ENCODE measurements around the gene TOP2A.

Gene TOP2A

DNA sequence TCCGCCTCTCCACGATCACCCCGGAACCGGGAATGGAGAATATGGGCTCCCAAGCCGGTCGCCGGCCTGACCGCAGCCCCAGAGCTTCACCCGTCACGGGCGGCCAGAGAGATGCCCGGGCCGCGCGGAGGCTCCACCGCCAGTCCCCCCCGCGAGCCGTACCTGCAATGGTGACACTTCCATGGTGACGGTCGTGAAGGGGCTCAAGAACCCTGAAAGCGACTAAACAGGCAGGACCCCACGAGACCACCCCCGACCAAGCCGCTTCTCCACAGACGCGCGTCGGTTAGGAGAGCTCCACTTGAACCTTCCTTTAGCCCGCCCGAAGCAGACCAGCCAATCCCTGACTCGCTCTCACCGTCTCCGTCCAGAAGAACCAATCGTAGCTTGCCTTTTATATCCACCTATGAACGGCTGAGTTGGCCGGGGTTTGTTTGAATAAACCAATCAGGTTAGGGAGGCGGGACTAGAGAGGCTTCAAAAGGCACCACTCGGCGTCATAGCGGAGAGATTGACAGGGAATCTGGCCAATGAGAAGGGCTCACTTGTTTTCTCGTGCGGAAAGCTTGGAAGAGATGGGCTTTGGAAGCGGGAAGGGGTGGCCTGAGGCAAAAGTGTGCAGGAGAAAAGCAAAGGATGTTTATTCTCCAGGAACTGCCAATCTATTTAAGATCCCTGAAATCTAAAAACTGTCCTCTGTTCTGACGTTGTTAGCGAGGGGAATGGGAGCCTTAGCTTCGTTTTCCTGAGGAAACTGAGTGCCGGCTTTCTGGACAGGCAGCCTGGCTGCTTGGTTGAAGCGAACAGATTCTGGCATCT lies at the start of gene TOP2A:
TOP2A (minus strand) TSS at position 288 of the 819 bp plus-strand sequence; CDS start at position 183, 105 bp downstream.
- DNase-seq = peak; percentile 99

- no peak for DNase-seq
Measured at GRCh38 chr17:40467281-40467867, 49.7 kb upstream of the TOP2A start.

- no peak for DNase-seq
Measured at GRCh38 chr17:40466298-40466971, 48.7 kb upstream of the TOP2A start.

GRCh38 chr17:40464392-40464855 lies 46.7 kb upstream of the TOP2A start:
- DNase-seq = no peak

DNA sequence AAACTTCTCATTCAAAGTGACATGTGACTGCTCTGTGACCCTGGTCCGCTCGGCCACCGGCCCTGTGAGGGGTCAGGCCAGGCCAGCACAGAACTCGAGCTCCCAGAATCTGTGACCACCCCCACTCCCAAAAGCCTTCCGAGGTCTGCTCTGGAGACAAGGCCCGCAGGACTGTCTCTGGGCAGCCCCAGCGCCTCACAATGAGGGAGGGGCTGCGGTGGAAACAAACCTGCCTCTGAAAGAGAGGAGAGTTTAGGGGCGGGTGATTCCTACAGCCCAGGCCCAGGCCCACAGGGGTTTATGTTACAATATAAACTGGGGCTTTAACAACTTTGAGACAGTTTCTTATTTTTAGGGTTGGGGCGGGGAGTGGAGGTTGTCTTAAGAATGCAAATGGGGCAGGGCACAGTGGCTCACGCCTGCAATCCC lies 45.4 kb upstream of the TOP2A start:
- no peak for DNase-seq

GRCh38 chr17:40462343-40463121 lies 44.8 kb upstream of the TOP2A start:
- DNase-seq = no peak

- no peak for DNase-seq
Measured at GRCh38 chr17:40461732-40462342, 44.1 kb upstream of the TOP2A start.

DNA sequence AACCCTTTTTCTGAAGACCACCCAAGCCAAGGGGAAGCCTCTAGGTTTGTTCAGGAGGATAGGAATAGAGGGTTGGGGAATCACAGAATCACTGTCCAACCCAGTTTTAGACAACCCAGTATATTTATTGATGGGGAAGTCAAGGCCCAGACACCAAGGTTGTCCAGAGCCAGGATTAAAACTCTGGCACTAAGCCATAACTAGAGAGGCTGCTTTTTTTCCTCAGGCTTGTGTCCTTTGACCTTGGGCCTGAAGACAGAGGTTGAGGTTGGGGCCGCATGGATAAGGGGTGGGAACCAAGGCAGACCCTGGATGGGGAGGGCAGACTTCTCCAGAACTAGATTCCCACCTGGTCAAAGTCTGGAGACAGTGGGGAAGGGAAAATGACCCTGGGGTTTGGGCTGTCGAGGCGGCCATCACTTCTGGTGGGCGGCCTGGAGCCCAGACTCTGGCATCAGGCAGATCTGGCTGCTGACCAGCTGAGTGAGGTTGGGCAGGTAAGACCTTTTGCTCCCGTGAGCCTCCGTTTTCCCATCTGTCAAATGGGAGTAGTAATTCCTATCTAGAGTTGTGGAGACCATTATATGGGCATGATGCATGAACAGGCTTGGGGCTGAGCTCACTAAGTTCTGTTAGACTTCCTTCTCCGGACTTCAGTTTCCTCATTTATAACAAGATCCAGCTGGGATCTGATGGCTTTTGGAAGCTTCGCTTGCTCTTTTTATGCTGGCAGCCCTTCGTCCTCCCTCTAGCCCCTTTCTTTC lies 43.5 kb upstream of the TOP2A start:
- DNase-seq = no peak

- no peak for DNase-seq
Measured at GRCh38 chr17:40460604-40460967, 42.9 kb upstream of the TOP2A start.

GRCh38 chr17:40459636-40460603 lies 42.2 kb upstream of the TOP2A start:
- DNase-seq = no peak

DNA sequence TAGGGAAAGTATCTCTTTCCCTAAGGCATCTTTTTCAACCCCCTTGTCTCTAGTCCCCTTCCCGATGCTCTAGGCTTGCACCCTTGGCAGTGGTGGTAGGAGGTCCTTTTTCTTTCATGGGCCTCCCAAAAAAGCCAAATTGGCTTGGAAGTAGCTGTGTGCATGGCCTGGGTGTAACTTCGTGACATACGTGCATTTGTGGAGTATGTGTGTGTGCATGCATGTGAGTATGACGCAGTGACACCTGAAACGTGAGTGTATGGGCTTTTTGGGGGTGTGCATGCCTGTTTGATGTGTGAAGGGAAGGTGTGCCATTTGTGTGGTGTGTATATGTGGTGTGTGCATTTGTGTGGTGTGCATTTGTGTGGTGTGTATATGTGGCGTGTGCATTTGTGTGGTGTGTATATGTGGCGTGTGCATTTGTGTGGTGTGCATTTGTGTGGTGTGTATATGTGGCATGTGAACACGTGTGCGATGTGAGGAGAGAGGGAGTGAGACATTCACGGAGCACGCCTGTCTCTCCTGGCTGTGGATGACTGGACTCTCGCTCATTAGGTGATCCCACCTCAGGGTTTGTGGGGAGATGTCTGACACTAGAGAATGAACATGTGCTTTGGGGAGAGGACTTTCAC lies 41.3 kb upstream of the TOP2A start:
- no peak for DNase-seq

DNA sequence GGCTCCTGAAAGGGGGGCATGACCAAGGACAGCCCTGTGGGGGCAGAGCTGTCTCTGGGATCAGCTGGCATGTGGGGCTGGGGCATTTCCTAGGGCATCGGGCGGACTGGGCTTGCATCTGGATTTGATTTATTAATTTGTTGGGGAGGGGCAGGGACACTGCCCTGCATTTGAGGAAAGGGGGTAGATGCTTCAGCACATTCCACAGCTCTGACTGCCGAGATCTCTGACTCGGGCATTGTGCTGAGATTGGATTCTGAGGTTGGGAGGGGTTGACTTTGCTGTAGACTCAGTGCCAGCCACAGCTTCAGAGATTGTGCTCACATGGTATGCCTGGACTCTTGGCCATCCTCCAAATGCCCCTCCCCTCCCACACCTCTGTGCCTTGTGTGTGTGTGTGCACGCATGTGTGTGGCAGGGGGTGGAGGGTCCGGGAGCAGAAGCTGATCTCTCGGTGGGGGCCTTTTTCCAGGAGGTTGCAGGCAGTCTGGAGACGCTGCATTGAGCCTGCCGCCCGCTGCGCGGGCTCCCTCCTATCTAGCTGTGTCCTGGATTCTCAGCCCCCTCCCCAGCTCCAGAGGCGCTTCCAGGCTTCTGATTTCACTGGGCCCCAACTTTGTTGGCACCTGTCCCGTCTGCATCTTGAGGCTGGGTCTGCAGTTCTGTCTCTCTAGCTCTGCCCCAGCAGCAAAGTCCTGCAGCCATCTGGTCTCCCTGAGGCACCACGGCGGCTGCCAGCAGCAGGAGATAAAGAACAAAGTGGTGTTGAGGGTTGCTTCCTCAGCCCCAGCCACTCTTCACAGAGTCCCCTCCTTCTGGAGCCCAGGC lies 40.5 kb upstream of the TOP2A start:
- DNase-seq = no peak

- no peak for DNase-seq
Measured at GRCh38 chr17:40457369-40457768, 39.7 kb upstream of the TOP2A start.

DNA sequence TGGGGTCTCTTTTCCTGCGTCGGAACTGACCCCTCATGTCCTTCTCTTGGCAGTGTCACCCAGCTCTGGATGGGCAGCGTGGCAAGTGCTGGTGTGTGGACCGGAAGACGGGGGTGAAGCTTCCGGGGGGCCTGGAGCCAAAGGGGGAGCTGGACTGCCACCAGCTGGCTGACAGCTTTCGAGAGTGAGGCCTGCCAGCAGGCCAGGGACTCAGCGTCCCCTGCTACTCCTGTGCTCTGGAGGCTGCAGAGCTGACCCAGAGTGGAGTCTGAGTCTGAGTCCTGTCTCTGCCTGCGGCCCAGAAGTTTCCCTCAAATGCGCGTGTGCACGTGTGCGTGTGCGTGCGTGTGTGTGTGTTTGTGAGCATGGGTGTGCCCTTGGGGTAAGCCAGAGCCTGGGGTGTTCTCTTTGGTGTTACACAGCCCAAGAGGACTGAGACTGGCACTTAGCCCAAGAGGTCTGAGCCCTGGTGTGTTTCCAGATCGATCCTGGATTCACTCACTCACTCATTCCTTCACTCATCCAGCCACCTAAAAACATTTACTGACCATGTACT lies 38.8 kb upstream of the TOP2A start:
- DNase-seq = no peak

GRCh38 chr17:40454613-40454995 lies 36.9 kb upstream of the TOP2A start:
- DNase-seq = no peak

GRCh38 chr17:40453881-40454612 lies 36.4 kb upstream of the TOP2A start:
- no peak for DNase-seq

- DNase-seq = no peak
Measured at GRCh38 chr17:40452921-40453378, 35.3 kb upstream of the TOP2A start.

- DNase-seq = no peak
Measured at GRCh38 chr17:40452216-40452787, 34.6 kb upstream of the TOP2A start.
